Activated CD4-positive, alpha-beta T cell treated with anti-CD3 and anti-CD28 coated beads, Interleukin-2, amount 50 U/mL, for 48 hours (primary cell): ENCODE measurements around the gene TIAM2.
A peak's percentile ranks its signal among the peaks of the same experiment; 100 is the strongest.
"Not testable (repeated sequence)": the region's sequence is repeated elsewhere in the genome, so short reads cannot be mapped to it uniquely, and the experiment has no call there.

Experiments
- DNase-seq, 2 experiments: peaks; one replicate each; pipeline ENCODE4 v3.0.0-alpha.2; 2020

Gene TIAM2

GRCh38 chr6:155171747-155172449 is 176.8 kb downstream of the TIAM2 start:
- DNase-seq = no peak

GRCh38 chr6:155173488-155173887 is 178.4 kb downstream of the TIAM2 start:
- no peak for DNase-seq

- DNase-seq = peak; percentile 51 to 62
Measured at GRCh38 chr6:155174576-155175211, 179.6 kb downstream of the TIAM2 start.

GRCh38 chr6:155177363-155177961 is 182.3 kb downstream of the TIAM2 start:
- DNase-seq = peak in 1 of 2 experiments; percentile 42

GRCh38 chr6:155181498-155181897 is 186.4 kb downstream of the TIAM2 start:
- no peak for DNase-seq

- DNase-seq = no peak
Measured at GRCh38 chr6:155182103-155182502, 187.0 kb downstream of the TIAM2 start.

GRCh38 chr6:155183095-155183494 is 188.0 kb downstream of the TIAM2 start:
- DNase-seq = no peak

GRCh38 chr6:155185041-155185440 is 189.9 kb downstream of the TIAM2 start:
- not testable (repeated sequence) for DNase-seq

- DNase-seq = peak; percentile 34 to 48
Measured at GRCh38 chr6:155185544-155185943, 190.4 kb downstream of the TIAM2 start.

- DNase-seq = peak; percentile 69 to 77
Measured at GRCh38 chr6:155186052-155186658, 191.0 kb downstream of the TIAM2 start.

GRCh38 chr6:155187106-155187505 is 192.0 kb downstream of the TIAM2 start:
- DNase-seq = peak in 1 of 2 experiments; percentile 31

GRCh38 chr6:155187994-155188706 is 193.0 kb downstream of the TIAM2 start:
- DNase-seq = no peak

GRCh38 chr6:155188707-155189496 is 193.8 kb downstream of the TIAM2 start:
- DNase-seq = no peak

GRCh38 chr6:155190677-155191076 is 195.6 kb downstream of the TIAM2 start:
- DNase-seq = no peak

- DNase-seq = no peak
Measured at GRCh38 chr6:155193526-155193925, 198.4 kb downstream of the TIAM2 start.

- no peak for DNase-seq
Measured at GRCh38 chr6:155194399-155194798, 199.3 kb downstream of the TIAM2 start.

- no peak for DNase-seq
Measured at GRCh38 chr6:155195903-155196302, 200.8 kb downstream of the TIAM2 start.

GRCh38 chr6:155196911-155197310 is 201.8 kb downstream of the TIAM2 start:
- no peak for DNase-seq

GRCh38 chr6:155197932-155198331 is 202.8 kb downstream of the TIAM2 start:
- no peak for DNase-seq

GRCh38 chr6:155200012-155200411 is 204.9 kb downstream of the TIAM2 start:
- no peak for DNase-seq

GRCh38 chr6:155201461-155202226 is 206.5 kb downstream of the TIAM2 start:
- no peak for DNase-seq
